ENCODE measurements around the gene ZFP64. TPM values are rescaled to one million over a fixed set of nuclear protein-coding genes. Genes with fewer than 3 reads are reported as not detected.
A peak's percentile ranks its signal among the peaks of the same experiment; 100 is the strongest.

The ZFP64 gene
- total RNA-seq, 1 experiment from 2014 or later, result 25.6 TPM

- Mint-ChIP-seq H3K4me3 (ENCODE audit: low read depth, unreplicated experiment) (no peak overlapping the region), H3K9me3 (ENCODE audit: low read depth, unreplicated experiment) (no peaks in the 10 kb centered on the region), H3K27ac (ENCODE audit: unreplicated experiment) (no peak overlapping the region), H3K36me3 (ENCODE audit: insufficient read depth, unreplicated experiment) (peaks cover 11% of the 10 kb centered on the region), H3K27me3 (ENCODE audit: unreplicated experiment) (no peaks in the 10 kb centered on the region), H3K4me1 (ENCODE audit: low read depth, unreplicated experiment) (no peaks in the 10 kb centered on the region)
- intact Hi-C loops (cut with micrococcal nuclease; ENCODE audit: unreplicated experiment), result no loop called here
- no TSS peak for BruUV-seq (replicated peaks)
- no peak for TF ChIP-seq CTCF (IDR thresholded peaks at IDR 0.05; ENCODE audit: unreplicated experiment)
- CTCF ChIA-PET, result no interaction called here
- DNase-seq, result no peak
Observed at GRCh38 chr20:52152921-52153320, 38.7 kb downstream of the ZFP64 start.

- Mint-ChIP-seq H3K36me3 (ENCODE audit: insufficient read depth, unreplicated experiment) (peaks cover 10% of the 10 kb centered on the region), H3K4me1 (ENCODE audit: low read depth, unreplicated experiment) (no peaks in the 10 kb centered on the region), H3K4me3 (ENCODE audit: low read depth, unreplicated experiment) (no peak overlapping the region), H3K9me3 (ENCODE audit: low read depth, unreplicated experiment) (no peaks in the 10 kb centered on the region), H3K27me3 (ENCODE audit: unreplicated experiment) (no peaks in the 10 kb centered on the region), H3K27ac (ENCODE audit: unreplicated experiment) (no peak overlapping the region)
- CTCF ChIA-PET, result no interaction called here
- no TSS peak for BruUV-seq (replicated peaks)
- intact Hi-C loops (cut with micrococcal nuclease; ENCODE audit: unreplicated experiment), result no loop called here
- DNase-seq, result no peak
- no peak for TF ChIP-seq CTCF (IDR thresholded peaks at IDR 0.05; ENCODE audit: unreplicated experiment)
Observed at GRCh38 chr20:52152416-52152815, 39.2 kb downstream of the ZFP64 start.

- BruUV-seq (replicated peaks), result no TSS peak
- peaks cover 10% of the 10 kb centered on the region for H3K36me3 Mint-ChIP-seq (ENCODE audit: insufficient read depth, unreplicated experiment)
- no peaks in the 10 kb centered on the region for H3K9me3 Mint-ChIP-seq (ENCODE audit: low read depth, unreplicated experiment)
- CTCF ChIA-PET, result interaction anchor here (0.6 to 1.4 kb wide), 5 partner anchors 16 to 234 kb away, joined by 3 to 12 read pairs (median 4); partner anchors contain the start of gene ZFP64
- intact Hi-C loops (cut with micrococcal nuclease; ENCODE audit: unreplicated experiment), result loop anchor here (1.0 kb wide), 1 partner anchor 22 kb away; no protein-coding TSS in a partner anchor
- no peak overlapping the region for H3K4me3 Mint-ChIP-seq (ENCODE audit: low read depth, unreplicated experiment)
- no peak overlapping the region for H3K27ac Mint-ChIP-seq (ENCODE audit: unreplicated experiment)
- H3K4me1 Mint-ChIP-seq (ENCODE audit: low read depth, unreplicated experiment), result no peaks in the 10 kb centered on the region
- TF ChIP-seq CTCF (IDR thresholded peaks at IDR 0.05; ENCODE audit: unreplicated experiment), result peak; percentile 79
- no peaks in the 10 kb centered on the region for H3K27me3 Mint-ChIP-seq (ENCODE audit: unreplicated experiment)
- DNase-seq, result peak; percentile 52
Observed at GRCh38 chr20:52150440-52151258, 40.9 kb downstream of the ZFP64 start.

- Mint-ChIP-seq H3K27me3 (ENCODE audit: unreplicated experiment) (no peaks in the 10 kb centered on the region), H3K9me3 (ENCODE audit: low read depth, unreplicated experiment) (peaks cover 2% of the 10 kb centered on the region), H3K4me1 (ENCODE audit: low read depth, unreplicated experiment) (no peaks in the 10 kb centered on the region), H3K36me3 (ENCODE audit: insufficient read depth, unreplicated experiment) (no peaks in the 10 kb centered on the region), H3K27ac (ENCODE audit: unreplicated experiment) (no peak overlapping the region), H3K4me3 (ENCODE audit: low read depth, unreplicated experiment) (no peak overlapping the region)
- BruUV-seq (replicated peaks), result no TSS peak
- DNase-seq, result no peak
- no peak for TF ChIP-seq CTCF (IDR thresholded peaks at IDR 0.05; ENCODE audit: unreplicated experiment)
- intact Hi-C loops (cut with micrococcal nuclease; ENCODE audit: unreplicated experiment), result no loop called here
- CTCF ChIA-PET, result no interaction called here
Observed at GRCh38 chr20:52145587-52145986, 46.0 kb downstream of the ZFP64 start.
